Measurements from ENCODE around the gene CBY2.
"Not testable (repeated sequence)": the region's sequence is repeated elsewhere in the genome, so short reads cannot be mapped to it uniquely, and the experiment has no call there.

The CBY2 gene

DNA sequence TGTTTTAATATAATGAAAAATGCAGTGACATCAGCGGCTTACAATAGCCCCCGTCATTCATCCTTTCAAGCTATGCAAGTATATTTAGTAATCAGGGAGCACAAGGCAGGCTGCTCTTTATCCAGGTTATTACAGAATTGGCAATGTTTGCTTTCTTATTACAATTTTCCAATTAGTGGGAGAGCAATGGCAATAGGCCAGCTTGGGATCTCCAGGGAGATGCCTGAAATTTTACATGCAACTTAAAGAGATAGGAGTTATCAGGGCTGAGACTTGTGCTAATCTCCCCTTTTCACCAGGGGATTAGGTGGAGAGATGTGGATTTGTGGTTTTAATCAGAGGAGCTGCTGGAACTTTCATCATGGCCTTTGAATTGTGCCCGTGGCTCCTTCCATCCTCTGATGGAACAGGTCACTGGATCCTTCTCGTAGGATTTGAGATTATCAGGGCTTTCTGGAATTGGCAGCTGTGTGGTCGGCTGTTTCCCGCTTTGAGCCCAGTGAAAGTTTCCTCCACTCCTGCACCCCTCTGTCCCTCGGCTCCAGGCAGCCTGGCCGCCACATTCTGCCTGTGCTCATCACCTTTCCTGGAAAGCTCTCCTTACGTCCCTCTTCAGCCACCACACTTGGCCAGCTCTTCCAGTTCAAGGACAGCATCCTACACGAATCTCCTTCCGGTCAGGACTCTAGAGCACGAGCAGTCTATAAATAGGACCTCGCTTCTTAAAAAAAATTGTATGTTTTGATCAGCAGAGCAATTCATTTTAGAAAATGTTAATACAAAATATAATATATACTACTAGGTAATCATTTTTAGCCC lies 47.0 kb downstream of the CBY2 start:
- DNase-seq (ENCODE audit: low spot score) = no peak

DNA sequence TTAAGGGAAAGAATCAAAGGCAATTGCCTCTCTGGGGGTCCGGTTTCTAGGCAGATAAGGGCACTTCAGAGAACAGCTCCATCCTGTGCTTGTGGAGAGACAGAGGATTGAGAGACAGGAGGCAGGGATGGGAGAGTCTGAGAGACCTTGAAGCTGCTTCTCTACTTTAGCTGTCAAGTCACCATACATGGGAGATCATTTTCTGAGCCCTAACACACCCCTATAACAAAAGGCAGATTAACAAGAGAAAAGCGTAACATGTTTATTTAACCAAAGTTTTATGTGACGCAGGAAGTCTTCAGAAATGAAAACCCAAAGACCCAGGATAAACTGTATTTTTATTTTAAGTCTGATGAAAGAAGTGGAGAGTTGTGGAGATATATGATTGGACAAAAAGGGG lies 48.4 kb downstream of the CBY2 start:
- no peak for DNase-seq (ENCODE audit: low spot score)

DNA sequence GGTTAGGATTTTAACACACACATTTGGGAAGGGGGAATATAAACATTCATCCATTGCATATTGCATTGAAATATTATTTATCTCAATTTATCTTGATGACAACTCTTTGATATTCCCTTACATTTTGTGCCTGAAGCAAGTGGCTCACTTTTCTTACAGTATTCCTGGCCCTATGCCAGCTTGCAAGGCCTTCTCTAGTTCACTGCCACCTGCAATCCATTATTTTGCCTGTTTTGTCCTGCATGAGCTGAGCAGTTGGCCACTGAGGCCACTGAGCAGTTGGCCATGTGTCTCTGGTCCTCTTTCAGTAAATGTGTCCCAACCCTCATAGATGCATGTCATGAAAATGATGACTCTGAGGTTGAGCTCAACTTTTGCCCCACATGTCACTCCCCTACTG lies 49.8 kb downstream of the CBY2 start:
- DNase-seq (ENCODE audit: low spot score) = no peak

DNA sequence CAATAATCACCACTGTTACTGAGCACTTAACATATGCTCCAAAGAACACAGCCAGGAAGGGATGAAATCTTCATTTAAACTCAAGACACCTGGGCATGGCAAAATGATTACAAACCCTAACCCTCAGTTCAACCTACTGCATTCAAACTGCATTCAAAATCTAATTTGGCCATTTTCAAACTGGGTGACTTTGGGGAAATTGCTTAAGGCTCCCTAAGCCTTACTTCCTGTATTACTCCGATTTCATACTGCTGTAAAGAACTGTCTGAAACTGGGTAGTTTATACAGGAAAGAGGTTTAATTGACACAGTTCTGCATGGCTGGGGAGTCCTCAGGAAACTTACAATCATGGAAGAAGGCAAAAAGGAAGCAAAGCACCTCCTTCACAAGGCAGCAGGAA lies 50.4 kb downstream of the CBY2 start:
- no peak for DNase-seq (ENCODE audit: low spot score)

DNA sequence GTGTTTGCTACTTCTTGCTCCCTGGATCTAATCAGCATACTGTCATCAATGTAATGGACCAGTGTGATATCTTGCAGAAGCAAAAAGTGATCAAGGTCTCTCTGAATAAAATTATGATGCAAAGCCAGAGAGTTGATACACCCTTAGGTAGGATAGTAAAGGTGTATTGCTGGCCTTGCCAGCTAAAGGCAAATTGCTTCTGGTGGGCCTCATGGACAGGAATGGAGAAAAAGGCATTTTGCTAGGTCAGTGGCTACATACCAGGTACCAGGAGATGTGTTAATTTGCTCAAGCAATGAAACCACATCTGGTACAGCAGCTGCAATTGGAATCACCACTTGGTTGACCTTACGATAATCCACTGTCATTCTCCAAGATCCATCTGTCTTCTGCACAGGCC lies 54.4 kb downstream of the CBY2 start:
- not testable (repeated sequence) for DNase-seq (ENCODE audit: low spot score)

DNA sequence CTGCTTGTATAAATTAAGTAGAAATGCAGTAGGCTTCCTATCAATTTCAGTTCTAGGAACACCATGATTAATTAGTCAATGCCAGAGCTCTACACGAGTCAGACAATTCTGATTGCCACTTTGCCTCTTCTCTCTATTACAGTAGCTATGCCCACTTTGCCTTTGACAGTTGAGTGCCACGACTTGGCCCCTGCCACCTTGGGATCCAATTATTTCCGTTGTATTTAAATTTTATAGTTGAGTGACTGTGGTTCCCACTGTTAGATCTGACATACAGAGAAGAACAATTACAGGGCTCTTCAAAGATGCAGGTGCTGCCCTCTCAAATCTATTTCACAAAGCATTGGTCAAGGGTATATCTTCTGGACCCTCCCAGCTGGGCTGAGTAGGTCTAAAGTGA lies 55.5 kb downstream of the CBY2 start:
- DNase-seq (ENCODE audit: low spot score) = not testable (repeated sequence)

DNA sequence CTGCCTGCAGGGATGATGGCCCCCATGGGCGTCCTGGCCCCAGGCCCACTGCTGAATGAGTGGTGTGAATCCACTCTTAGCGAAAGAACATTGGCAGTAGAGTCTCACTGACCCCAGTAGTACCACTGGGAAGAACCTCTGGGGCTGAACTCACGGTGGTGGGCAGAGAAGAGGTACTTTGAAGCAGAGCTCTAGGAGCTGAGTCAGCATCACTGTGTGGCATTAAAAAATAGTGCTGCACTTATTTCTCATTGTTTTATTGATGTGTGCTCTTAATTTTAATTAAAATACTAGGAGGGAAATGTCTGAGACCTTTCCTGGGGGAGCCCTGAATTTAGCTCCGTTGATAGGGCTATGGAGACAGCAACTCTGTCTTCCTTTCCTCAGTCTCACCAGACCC lies 61.3 kb downstream of the CBY2 start:
- no peak for DNase-seq (ENCODE audit: low spot score)
